Panc1 (cell line): Measurements from ENCODE around the gene MCM3AP. TPM values are rescaled to one million over a fixed set of nuclear protein-coding genes. Genes with fewer than 3 reads are reported as not detected.

ENCODE experiments used
- ATAC-seq: fragments of 200-7000 bp; cut with Tn5 transposase; 2 replicates; pipeline ENCODE4 v1.9.1; 2020; ENCODE audit warnings: mild to moderate bottlenecking, moderate library complexity
- BruUV-seq: library from RNA; stranded (reverse); fragments of 400-500 nt; replicated peaks from 2 replicates; lab custom pipeline; 2021; lab: Mats Ljungman, UMichigan
- CTCF ChIA-PET: fragments of 300-600 bp; sonication (Branson Sonifier 250); formaldehyde crosslinking; loops from one replicate; lab custom pipeline; 2022; ENCODE audit warnings: antibody characterized with exemption; lab: Charles Lee
- POLR2A ChIA-PET: fragments of 300-600 bp; sonication (Branson Sonifier 250); formaldehyde crosslinking; loops from one replicate; lab custom pipeline; 2022; ENCODE audit warnings: antibody characterized with exemption; lab: Charles Lee
- DNase-seq: peaks from one replicate; pipeline ENCODE4 v3.0.0-alpha.2; 2010; ENCODE audit warnings: low read depth, low spot score
- H3K27ac ChIP-seq: 2 replicates; pipeline ENCODE4 v1.5.1; 2011; ENCODE audit warnings: mild to moderate bottlenecking, low read length, inconsistent platforms
- H3K27me3 ChIP-seq: fragments of 200-500 bp; sonication (Bioruptor generic); 2 replicates; pipeline ENCODE4 v1.6.0; 2014; ENCODE audit warnings: low read length, inconsistent platforms; ENCODE audit not compliant: control insufficient read depth, insufficient read depth
- H3K36me3 ChIP-seq: fragments of 200-500 bp; sonication (Bioruptor generic); 2 replicates; pipeline ENCODE4 v1.5.1; 2014; ENCODE audit warnings: inconsistent platforms, mild to moderate bottlenecking, low read length, moderate library complexity; ENCODE audit not compliant: control insufficient read depth, insufficient read depth
- H3K4me1 ChIP-seq: 2 replicates; pipeline ENCODE4 v1.5.1; 2011; ENCODE audit warnings: inconsistent platforms, mild to moderate bottlenecking, low read length, moderate library complexity; ENCODE audit not compliant: control insufficient read depth, insufficient read depth
- H3K4me3 ChIP-seq, 2 experiments: 2 replicates each; pipeline ENCODE4 v1.5.1; 2011 to 2012; ENCODE audit warnings: low read depth in 2 of 2, low read length in 2 of 2, mild to moderate bottlenecking in 2 of 2, inconsistent platforms in 1 of 2, moderate library complexity in 1 of 2
- H3K9me3 ChIP-seq: fragments of 200-500 bp; sonication (Bioruptor generic); 2 replicates; pipeline ENCODE4 v1.5.1; 2014; ENCODE audit warnings: low read depth, mild to moderate bottlenecking, inconsistent platforms, low read length, moderate library complexity; ENCODE audit not compliant: control insufficient read depth, insufficient read depth
- POLR2AphosphoS5 ChIP-seq: IDR thresholded peaks from 2 replicates; pipeline ENCODE4 v1.6.1; 2012; ENCODE audit warnings: mild to moderate bottlenecking, low read depth, low read length, moderate library complexity
- SIN3A ChIP-seq: IDR thresholded peaks from 2 replicates; pipeline ENCODE4 v1.6.1; 2012; ENCODE audit warnings: low read depth, mild to moderate bottlenecking, low read length, moderate library complexity, borderline replicate concordance; ENCODE audit not compliant: insufficient read depth
- TCF7L2 ChIP-seq: IDR thresholded peaks from 2 replicates; pipeline ENCODE4 v1.6.1; 2011; ENCODE audit warnings: mild to moderate bottlenecking, low read depth, low read length, inconsistent platforms
- in situ Hi-C: cut with HindIII; loops from 2 replicates; pipeline ENCODE4 v1.10.0; 2016; ENCODE audit warnings: low sequenced_read_pairs, low pct_unique_long_range_greater_than_20kb
- intact Hi-C: fragments of 100-400 bp; cut with micrococcal nuclease; formaldehyde crosslinking; loops from one replicate; pipeline ENCODE4 v1.10.0; 2022; ENCODE audit not compliant: unreplicated experiment
- total RNA-seq: library from RNA; stranded (reverse); gene quantifications from one replicate; pipeline ENCODE4 v1.2.1, GENCODE V29; 2021; ENCODE audit not compliant: unreplicated experiment
- TF ChIP-seq, protein P1 (sequence below), 2 experiments: IDR thresholded peaks; 2 replicates each; pipeline ENCODE4 v1.6.1; 2011 to 2012; ENCODE audit warnings: low read depth in 2 of 2, control low read depth in 1 of 2, low read length in 1 of 2, mild to moderate bottlenecking in 1 of 2, moderate library complexity in 1 of 2; ENCODE audit not compliant: insufficient read depth in 1 of 2
- TF ChIP-seq, protein P2 (sequence below): fragments of 450-650 bp; IDR thresholded peaks from 2 replicates; pipeline ENCODE4 v1.5.1; 2017; ENCODE audit warnings: mild to moderate bottlenecking

The MCM3AP gene
- total RNA-seq, 1 experiment from 2014 or later = 95.0 TPM

DNA sequence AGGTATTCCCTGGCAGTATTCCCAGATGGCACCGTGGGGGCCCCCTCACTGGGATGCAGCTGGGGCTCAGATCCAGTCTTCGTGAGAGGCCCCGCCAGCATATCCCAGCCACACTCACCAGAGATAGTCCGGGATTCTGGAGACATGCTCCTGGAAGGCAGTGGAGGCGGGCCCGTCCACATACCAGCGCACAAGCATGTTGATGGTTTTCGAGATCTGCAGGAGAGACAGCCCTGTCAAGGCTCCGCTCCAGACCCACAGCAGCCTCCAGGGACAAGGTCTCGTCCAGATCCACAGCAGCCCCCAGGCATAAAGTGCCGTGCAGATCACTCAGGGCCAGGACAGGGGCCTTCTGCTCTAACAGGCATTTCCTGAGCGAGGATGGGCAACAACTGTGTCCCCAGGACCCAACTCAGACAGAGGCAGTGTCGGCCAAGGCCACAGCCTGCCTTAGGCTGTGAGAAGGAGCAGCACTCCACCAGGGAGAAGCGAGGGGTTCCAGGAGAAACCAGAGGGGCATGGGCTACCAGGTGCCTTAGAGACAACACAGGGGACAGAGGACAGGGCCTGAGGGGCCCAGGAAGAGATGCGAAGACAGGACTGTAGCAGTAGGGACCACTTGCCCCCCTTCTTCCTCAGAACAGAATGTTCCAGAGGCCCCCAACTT lies 71.7 kb downstream of the MCM3AP start:
- TF ChIP-seq, protein P1, sequence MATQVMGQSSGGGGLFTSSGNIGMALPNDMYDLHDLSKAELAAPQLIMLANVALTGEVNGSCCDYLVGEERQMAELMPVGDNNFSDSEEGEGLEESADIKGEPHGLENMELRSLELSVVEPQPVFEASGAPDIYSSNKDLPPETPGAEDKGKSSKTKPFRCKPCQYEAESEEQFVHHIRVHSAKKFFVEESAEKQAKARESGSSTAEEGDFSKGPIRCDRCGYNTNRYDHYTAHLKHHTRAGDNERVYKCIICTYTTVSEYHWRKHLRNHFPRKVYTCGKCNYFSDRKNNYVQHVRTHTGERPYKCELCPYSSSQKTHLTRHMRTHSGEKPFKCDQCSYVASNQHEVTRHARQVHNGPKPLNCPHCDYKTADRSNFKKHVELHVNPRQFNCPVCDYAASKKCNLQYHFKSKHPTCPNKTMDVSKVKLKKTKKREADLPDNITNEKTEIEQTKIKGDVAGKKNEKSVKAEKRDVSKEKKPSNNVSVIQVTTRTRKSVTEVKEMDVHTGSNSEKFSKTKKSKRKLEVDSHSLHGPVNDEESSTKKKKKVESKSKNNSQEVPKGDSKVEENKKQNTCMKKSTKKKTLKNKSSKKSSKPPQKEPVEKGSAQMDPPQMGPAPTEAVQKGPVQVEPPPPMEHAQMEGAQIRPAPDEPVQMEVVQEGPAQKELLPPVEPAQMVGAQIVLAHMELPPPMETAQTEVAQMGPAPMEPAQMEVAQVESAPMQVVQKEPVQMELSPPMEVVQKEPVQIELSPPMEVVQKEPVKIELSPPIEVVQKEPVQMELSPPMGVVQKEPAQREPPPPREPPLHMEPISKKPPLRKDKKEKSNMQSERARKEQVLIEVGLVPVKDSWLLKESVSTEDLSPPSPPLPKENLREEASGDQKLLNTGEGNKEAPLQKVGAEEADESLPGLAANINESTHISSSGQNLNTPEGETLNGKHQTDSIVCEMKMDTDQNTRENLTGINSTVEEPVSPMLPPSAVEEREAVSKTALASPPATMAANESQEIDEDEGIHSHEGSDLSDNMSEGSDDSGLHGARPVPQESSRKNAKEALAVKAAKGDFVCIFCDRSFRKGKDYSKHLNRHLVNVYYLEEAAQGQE (IDR thresholded peaks at IDR 0.05; ENCODE audit: insufficient read depth in 1 of 2, low read depth in 2 of 2, low read length in 1 of 2) = no peak
- TF ChIP-seq POLR2AphosphoS5 = no peak
- TF ChIP-seq, protein P2, sequence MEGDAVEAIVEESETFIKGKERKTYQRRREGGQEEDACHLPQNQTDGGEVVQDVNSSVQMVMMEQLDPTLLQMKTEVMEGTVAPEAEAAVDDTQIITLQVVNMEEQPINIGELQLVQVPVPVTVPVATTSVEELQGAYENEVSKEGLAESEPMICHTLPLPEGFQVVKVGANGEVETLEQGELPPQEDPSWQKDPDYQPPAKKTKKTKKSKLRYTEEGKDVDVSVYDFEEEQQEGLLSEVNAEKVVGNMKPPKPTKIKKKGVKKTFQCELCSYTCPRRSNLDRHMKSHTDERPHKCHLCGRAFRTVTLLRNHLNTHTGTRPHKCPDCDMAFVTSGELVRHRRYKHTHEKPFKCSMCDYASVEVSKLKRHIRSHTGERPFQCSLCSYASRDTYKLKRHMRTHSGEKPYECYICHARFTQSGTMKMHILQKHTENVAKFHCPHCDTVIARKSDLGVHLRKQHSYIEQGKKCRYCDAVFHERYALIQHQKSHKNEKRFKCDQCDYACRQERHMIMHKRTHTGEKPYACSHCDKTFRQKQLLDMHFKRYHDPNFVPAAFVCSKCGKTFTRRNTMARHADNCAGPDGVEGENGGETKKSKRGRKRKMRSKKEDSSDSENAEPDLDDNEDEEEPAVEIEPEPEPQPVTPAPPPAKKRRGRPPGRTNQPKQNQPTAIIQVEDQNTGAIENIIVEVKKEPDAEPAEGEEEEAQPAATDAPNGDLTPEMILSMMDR = no peak
- no peak for TF ChIP-seq SIN3A
- TF ChIP-seq TCF7L2 = no peak
- no TSS peak for BruUV-seq
- intact Hi-C loops = no loop called here
- POLR2A ChIA-PET = no interaction called here
- in situ Hi-C loops = no loop called here
- no peaks in the 10 kb centered on the region for H3K27me3 ChIP-seq
- no peaks in the 10 kb centered on the region for H3K9me3 ChIP-seq
- H3K4me3 ChIP-seq = no peak overlapping the region
- H3K27ac ChIP-seq = no peak overlapping the region
- H3K36me3 ChIP-seq = no peaks in the 10 kb centered on the region
- CTCF ChIA-PET = interaction anchor here (2.0 kb wide), 1 partner anchor 70 kb away, joined by 4 read pairs; no protein-coding TSS in a partner anchor
- ATAC-seq (no peak), DNase-seq (no peak)
- H3K4me1 ChIP-seq = no peaks in the 10 kb centered on the region

- H3K4me1 ChIP-seq = no peaks in the 10 kb centered on the region
- ATAC-seq (no peak), DNase-seq (no peak)
- POLR2A ChIA-PET = no interaction called here
- no peaks in the 10 kb centered on the region for H3K27me3 ChIP-seq
- intact Hi-C loops (no loop called here), in situ Hi-C loops (no loop called here)
- H3K27ac ChIP-seq = no peak overlapping the region
- BruUV-seq = no TSS peak
- TF ChIP-seq SIN3A (no peak), POLR2AphosphoS5 (no peak), TCF7L2 (no peak)
- TF ChIP-seq, protein P1 (IDR thresholded peaks at IDR 0.05; ENCODE audit: insufficient read depth in 1 of 2, low read depth in 2 of 2, low read length in 1 of 2) = no peak
- TF ChIP-seq, protein P2 = no peak
- CTCF ChIA-PET = interaction anchor here (2.0 kb wide), 1 partner anchor 69 kb away, joined by 4 read pairs; no protein-coding TSS in a partner anchor
- no peaks in the 10 kb centered on the region for H3K9me3 ChIP-seq
- H3K4me3 ChIP-seq = no peak overlapping the region
- no peaks in the 10 kb centered on the region for H3K36me3 ChIP-seq
Measured at GRCh38 chr21:46212721-46213484, 72.5 kb downstream of the MCM3AP start.
